IPS-20b (cell line): ENCODE measurements around the gene FGF12.

Source experiments
- H3K27ac ChIP-seq: one replicate; pipeline ENCODE4 v1.5.1; 2013; ENCODE audit warnings: low read length
- H3K27me3 ChIP-seq: 2 replicates; pipeline ENCODE4 v1.6.1; 2013; ENCODE audit warnings: mild to moderate bottlenecking, low read length, inconsistent platforms; ENCODE audit not compliant: insufficient read depth
- H3K36me3 ChIP-seq: 2 replicates; pipeline ENCODE4 v1.6.1; 2013; ENCODE audit warnings: low read depth, mild to moderate bottlenecking, inconsistent platforms, low read length, moderate library complexity; ENCODE audit not compliant: insufficient read depth
- H3K4me1 ChIP-seq: 2 replicates; pipeline ENCODE4 v1.6.1; 2013; ENCODE audit warnings: mild to moderate bottlenecking, control low read depth, inconsistent platforms, low read length, moderate library complexity; ENCODE audit not compliant: insufficient read depth
- H3K4me3 ChIP-seq: 2 replicates; pipeline ENCODE4 v1.5.1; 2013; ENCODE audit warnings: mild to moderate bottlenecking, low read length, inconsistent platforms
- H3K9ac ChIP-seq: 2 replicates; pipeline ENCODE4 v1.6.1; 2013; ENCODE audit warnings: low read depth, mild to moderate bottlenecking, inconsistent platforms, low read length, moderate library complexity
- H3K9me3 ChIP-seq: 2 replicates; pipeline ENCODE4 v1.6.1; 2013; ENCODE audit warnings: mild to moderate bottlenecking, low read depth, low read length, inconsistent platforms; ENCODE audit not compliant: insufficient read depth

FGF12 gene

DNA sequence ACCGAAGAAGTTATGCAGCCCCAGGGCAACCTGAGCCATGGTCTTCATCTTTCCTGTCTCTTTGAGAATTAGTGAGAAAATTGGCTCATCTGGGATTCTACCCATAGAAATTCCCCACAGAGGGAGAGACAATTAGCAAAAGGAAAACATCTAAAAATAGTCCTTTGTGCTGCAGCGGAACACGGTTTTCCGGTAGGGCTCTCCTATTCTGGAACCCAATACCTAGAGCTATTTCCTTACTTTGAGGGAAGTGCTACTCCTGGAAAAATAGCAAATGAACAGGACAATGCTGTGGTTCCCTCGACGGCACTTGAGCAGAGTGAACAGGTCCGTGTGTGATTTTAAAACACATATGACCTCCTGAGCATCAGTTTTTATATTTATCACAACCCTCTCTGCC lies 210.5 kb downstream of the FGF12 start:
- Histone ChIP-seq H3K27me3 (peaks cover 35% of the 10 kb centered on the region), H3K9ac (no peak overlapping the region), H3K4me3 (no peak overlapping the region), H3K4me1 (no peaks in the 10 kb centered on the region), H3K36me3 (no peaks in the 10 kb centered on the region), H3K9me3 (no peaks in the 10 kb centered on the region), H3K27ac (no peak overlapping the region)

DNA sequence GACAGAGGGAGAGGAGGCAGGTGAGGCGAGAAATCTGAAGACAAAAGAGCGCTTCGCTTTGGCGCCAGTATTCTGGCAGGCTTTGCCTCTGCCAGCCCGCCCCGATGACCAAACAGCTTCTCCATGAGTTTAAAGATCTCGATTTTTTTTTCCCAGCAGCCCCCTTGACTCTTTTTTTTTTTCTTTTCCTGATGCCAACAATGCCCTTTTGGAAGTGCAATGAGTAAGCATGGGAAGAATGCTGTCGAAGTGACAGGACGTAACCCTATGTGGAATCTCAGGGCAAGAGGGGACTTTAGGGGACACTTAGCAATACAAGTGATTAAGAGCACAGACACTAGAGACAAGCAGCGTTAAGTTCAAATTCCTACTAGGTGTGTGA lies 211.7 kb downstream of the FGF12 start:
- Histone ChIP-seq H3K9me3 (no peaks in the 10 kb centered on the region), H3K4me3 (peak overlapping the region; percentile 83), H3K9ac (peak overlapping the region; percentile 65; the same call in 1 of the 2 replicates), H3K27ac (no peak overlapping the region), H3K4me1 (no peaks in the 10 kb centered on the region), H3K27me3 (peaks cover 35% of the 10 kb centered on the region), H3K36me3 (no peaks in the 10 kb centered on the region)

DNA sequence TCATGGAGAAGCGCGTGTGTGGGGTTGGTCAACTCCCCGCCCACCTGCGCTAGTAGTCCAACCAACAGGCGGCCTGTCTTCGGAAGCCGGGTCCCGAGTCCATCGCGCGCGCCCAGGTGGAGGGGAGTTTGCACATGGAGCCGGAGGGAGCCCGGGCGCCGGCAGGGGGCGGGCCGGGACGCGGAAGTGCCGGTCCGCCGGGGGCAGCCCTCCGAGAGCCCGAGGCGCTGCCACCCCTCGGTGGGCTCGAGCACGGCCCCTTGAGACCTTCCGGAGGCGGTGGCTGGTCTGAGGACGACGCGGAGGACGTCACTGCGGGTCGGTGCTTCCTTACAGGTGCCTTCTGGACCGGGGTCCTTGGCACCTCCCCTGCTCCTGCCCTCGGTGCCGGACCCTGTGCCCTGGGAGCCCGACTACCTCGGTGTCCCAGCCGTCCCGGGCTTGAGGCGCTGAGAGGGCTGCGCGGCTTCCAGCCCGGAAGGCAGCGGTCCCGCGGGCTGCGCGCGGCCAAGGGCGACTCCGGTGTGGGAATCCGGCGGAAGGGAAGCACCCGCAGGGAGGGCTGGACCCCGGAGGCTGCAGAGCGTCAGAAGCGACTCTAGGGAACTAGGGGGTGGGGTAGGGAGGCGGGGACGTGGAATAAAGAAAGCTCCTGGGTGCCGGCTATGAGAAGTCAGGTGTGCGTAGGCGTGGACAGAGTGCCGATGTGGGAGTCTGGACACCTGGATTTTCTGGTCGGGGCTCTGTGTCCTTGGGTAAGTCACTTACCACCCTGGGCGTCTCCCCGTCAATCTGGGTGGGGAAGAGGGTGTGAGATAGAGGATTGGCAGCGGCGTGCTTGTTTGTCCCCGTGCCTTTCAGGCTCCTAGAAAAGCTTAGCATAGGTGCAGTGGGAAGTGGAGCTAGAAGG lies 212.3 kb downstream of the FGF12 start:
- Histone ChIP-seq H3K4me3 (peak overlapping the region; percentile 83), H3K27ac (no peak overlapping the region), H3K36me3 (no peaks in the 10 kb centered on the region), H3K27me3 (peaks cover 35% of the 10 kb centered on the region), H3K4me1 (no peaks in the 10 kb centered on the region), H3K9ac (peak overlapping the region; percentile 65; the same call in 1 of the 2 replicates), H3K9me3 (no peaks in the 10 kb centered on the region)

DNA sequence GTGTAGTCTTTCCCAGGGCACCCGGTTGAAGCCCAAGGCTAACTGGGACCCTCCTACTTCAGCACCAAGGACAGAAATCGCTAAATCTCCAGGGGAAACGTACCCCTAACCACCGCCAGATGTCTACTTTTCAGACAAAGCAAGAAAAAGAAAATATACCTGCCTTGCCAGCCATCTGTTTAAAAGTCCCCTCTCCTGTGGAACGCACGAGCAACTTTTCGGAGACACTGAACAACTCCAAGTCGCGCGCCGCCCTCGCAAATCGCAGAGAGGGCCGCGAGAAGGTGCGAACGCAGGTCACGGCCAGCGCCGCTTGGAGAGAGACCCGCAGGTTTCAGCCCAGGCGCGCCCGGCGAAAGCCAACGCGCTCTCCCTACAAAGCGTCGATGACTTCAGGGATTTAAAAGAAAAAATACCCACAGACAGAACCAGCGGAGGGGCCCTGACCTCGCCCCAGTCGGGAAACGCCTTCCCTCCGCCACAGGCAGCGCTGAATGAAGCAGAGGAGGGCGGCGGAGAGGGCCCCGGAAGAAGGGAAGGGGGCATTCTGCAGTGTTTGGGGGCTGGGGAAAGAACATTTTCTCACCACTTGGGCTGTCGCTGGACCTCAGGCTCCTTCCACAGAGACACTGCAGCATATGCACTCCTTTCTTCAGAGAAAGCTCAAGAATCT lies 213.1 kb downstream of the FGF12 start:
- Histone ChIP-seq H3K9ac (no peak overlapping the region), H3K27ac (no peak overlapping the region), H3K4me1 (no peaks in the 10 kb centered on the region), H3K36me3 (no peaks in the 10 kb centered on the region), H3K9me3 (no peaks in the 10 kb centered on the region), H3K27me3 (peaks cover 35% of the 10 kb centered on the region), H3K4me3 (peak overlapping the region; percentile 83)

DNA sequence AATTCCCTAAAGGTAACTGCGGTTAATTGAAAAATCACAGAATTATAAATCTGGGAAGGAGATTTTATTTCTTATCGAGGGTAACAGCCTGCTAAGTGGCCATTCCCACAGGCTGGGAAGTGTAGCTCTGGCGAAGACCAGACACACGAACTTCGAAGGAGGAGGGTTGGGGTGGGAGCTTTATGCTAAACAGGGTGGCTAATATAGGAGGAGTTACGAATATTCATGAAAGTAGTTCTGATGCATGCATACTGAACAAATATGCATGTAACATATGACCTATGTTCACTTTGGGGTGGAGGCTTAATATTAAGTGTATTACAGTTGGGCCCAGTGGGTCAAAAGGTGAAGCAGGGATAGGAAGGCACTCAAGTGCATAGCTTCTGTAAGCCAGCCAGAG lies 221.6 kb downstream of the FGF12 start:
- H3K4me1 ChIP-seq = no peaks in the 10 kb centered on the region
- no peak overlapping the region for H3K9ac ChIP-seq
- H3K9me3 ChIP-seq = no peaks in the 10 kb centered on the region
- H3K27me3 ChIP-seq = no peaks in the 10 kb centered on the region
- H3K27ac ChIP-seq = no peak overlapping the region
- no peak overlapping the region for H3K4me3 ChIP-seq
- no peaks in the 10 kb centered on the region for H3K36me3 ChIP-seq

DNA sequence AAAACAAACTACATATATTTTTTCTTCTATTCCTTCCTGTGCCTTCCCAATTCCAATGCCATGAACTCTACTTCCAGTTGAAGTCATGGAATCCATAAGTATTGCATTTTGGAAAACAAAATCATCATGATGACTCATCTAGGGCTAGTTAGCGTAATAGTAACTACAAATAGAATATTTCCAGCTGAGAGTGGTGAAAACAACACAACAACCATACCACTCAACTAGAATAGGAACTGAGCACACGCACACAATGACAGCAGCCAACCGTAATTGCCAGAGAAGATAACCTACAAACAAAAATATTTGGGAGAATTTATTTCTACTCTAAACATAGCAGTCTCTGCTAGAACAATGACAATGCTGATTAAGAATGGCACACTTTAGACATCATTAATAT lies 225.9 kb downstream of the FGF12 start:
- H3K36me3 ChIP-seq = no peaks in the 10 kb centered on the region
- no peak overlapping the region for H3K4me3 ChIP-seq
- H3K27ac ChIP-seq = no peak overlapping the region
- no peaks in the 10 kb centered on the region for H3K27me3 ChIP-seq
- no peak overlapping the region for H3K9ac ChIP-seq
- H3K4me1 ChIP-seq = no peaks in the 10 kb centered on the region
- H3K9me3 ChIP-seq = no peaks in the 10 kb centered on the region

DNA sequence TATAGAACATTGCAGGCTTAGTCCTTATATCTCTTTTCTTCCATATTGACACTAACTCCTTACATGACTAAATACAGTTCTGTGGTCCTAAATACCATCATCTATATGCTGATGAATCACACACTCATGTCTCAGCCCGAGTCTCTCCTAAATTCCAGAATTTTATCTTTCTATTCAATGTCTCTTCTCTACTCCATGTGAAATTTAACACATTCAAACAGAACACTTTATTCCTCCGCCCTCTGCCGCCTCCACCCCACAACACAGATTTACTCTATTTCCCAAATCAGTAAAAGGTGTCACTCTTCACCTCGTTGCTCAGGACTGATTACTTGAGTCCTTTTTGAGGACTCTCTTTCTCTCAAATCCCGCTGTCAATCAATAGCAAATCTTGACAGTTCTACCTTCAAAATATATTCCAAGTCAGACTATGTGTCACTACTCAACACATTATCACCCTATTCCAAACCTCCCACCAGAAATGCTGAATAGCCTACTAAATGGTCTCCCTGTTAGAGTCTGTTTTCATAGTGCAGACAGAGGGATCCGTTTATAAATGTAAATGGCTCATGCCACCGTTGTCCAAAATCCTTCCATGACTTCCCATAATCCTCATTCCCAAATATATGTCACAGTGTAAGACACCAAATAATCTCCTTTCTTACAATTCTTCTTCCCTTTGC lies 230.3 kb downstream of the FGF12 start:
- Histone ChIP-seq H3K36me3 (no peaks in the 10 kb centered on the region), H3K27me3 (no peaks in the 10 kb centered on the region), H3K27ac (no peak overlapping the region), H3K9me3 (no peaks in the 10 kb centered on the region), H3K4me3 (no peak overlapping the region), H3K9ac (no peak overlapping the region), H3K4me1 (no peaks in the 10 kb centered on the region)

DNA sequence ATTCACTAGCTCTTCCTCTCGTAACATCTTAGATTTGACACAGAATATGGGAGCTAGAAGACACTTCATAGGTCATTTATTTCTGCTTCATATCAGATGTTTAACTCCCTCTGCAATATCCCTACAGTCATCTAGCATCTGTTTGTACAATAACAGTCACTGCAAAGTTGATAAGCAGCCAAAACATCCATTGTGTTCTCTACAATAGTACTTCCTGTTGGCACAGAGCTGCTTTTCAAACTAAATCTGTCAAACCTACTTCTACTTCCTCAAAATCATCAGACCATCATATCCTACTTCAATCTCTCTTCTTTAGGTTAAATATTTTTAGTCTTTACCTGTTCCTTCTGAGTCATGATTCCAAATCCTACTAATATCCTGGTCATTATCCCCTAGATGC lies 233.2 kb downstream of the FGF12 start:
- H3K9me3 ChIP-seq = no peaks in the 10 kb centered on the region
- H3K4me3 ChIP-seq = no peak overlapping the region
- no peak overlapping the region for H3K27ac ChIP-seq

DNA sequence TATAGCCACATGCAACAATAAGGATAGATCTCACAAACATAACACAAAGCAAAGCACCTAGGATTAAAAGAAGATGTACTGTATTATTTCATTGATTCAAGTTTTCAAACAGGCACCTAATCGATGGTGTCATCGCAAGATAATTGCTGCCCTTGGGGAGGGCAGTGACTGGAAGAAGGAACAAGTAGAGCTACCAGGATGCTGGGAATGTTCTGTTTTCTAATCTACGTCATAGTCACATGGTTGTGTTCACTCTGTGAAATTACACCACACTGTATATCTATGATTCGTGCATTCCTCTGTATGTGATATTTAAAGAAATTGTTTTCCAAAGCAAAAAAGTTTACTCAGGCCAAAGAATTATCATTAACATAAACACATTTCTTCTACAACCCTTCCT lies 236.6 kb downstream of the FGF12 start:
- H3K9ac ChIP-seq = no peak overlapping the region
- H3K36me3 ChIP-seq = no peaks in the 10 kb centered on the region
- no peaks in the 10 kb centered on the region for H3K9me3 ChIP-seq
- no peak overlapping the region for H3K27ac ChIP-seq
- H3K4me1 ChIP-seq = no peaks in the 10 kb centered on the region
- H3K27me3 ChIP-seq = no peaks in the 10 kb centered on the region
- H3K4me3 ChIP-seq = no peak overlapping the region

More for the DNA sequence above, 233.2 kb downstream of the FGF12 start:
- Histone ChIP-seq H3K36me3 (no peaks in the 10 kb centered on the region), H3K9ac (no peak overlapping the region), H3K27me3 (no peaks in the 10 kb centered on the region), H3K4me1 (no peaks in the 10 kb centered on the region)

DNA sequence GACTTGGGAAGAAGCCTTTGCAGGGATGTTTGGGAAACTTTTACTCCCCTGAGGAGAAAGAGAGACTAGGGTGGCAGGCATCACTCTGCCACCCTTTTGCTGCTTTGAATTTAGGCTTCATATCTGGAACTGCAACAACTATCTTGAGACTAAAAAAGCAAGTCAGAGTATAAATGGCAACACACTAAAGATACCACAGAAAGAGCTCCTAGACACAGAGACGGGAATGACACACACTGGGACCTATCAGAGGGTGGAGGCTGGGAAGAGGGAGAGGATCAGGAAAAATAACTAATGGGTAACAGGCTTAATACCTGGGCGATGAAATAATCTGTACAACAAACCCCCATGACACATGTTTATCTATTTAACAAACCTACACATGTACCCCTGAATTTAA lies 237.8 kb downstream of the FGF12 start:
- H3K27ac ChIP-seq = no peak overlapping the region
- H3K27me3 ChIP-seq = no peaks in the 10 kb centered on the region

DNA sequence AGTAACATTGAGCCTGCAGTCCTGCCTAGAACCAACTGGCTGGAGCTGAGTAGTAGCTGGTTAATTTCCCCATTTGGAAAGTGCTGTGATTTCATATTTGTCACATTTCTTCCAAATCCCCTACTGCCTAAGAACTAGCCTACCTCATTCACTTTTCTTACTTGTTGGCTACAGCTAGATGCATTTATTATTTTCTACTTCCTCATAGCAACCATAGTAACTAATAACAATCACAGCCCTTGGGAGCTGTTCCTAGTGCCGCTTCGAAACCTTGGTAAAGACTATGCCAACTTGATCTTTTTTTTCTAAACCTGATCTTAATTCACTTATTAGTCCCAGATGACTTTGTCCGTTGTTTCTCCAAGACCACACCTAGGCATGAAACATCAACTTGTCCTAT lies 240.3 kb downstream of the FGF12 start:
- Histone ChIP-seq H3K9ac (no peak overlapping the region), H3K27me3 (no peaks in the 10 kb centered on the region), H3K4me1 (no peaks in the 10 kb centered on the region), H3K27ac (no peak overlapping the region), H3K4me3 (no peak overlapping the region), H3K9me3 (no peaks in the 10 kb centered on the region), H3K36me3 (no peaks in the 10 kb centered on the region)

More for the DNA sequence above, 237.8 kb downstream of the FGF12 start:
- H3K9me3 ChIP-seq = no peaks in the 10 kb centered on the region
- H3K4me1 ChIP-seq = no peaks in the 10 kb centered on the region
- H3K9ac ChIP-seq = no peak overlapping the region
- no peak overlapping the region for H3K4me3 ChIP-seq
- H3K36me3 ChIP-seq = no peaks in the 10 kb centered on the region
